GM12874 (cell line): ENCODE results near the gene ERBB3.
A peak's percentile ranks its signal among the peaks of the same experiment; 100 is the strongest.

Experiments
- TF ChIP-seq, protein P1 (sequence below): IDR thresholded peaks from 2 replicates; pipeline ENCODE4 v1.5.1; 2011; ENCODE audit warnings: low read depth, mild to moderate bottlenecking, control low read depth, low read length, moderate library complexity; ENCODE audit not compliant: insufficient read depth

The ERBB3 gene

DNA sequence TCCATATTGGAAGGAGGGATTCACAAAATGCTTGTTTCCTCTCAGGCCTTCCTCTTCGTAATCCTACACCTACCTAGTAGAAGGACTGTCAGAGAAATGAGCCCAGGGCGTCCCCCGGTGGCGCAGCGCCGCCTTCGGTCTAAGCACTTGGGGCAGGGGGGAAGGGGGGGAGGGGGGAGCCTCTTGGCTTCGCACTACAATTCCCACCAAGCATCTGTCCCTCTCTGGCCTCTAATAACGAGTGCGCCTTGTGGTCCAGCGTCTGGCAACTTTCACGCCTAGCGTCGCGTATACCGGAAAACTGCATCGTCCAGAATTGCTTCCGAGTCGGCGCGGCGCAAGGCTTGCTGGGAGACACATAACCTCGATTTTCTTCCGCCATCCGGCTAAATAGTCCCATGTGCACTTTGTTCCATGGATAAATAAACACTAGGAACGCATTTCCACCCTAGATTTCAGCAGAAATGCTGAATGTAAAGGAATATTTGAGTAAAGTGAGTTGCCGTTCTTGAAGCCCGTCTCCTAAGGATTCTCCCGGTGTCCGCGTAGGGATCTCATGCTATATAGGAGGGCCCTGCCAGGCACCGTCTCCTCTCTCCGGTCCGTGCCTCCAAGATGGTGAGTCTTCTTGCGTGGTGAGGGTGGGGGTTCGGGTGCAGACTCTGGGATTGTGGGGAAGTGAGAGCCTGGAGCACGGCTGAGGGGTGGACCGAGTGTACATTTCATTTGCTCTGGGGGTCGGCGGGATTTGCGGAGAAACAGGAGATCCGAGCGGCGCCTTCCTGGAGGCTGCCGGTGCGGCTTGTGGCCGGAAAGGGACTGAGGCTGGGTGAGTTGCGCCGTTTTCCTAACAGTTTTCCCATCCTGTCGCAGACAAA, 38.2 kb upstream of the ERBB3 start, which contains the start of gene RPS26:
RPS26 (plus strand) TSS at position 367 of the 878 bp plus-strand sequence; CDS start at position 616, 249 bp downstream.
- TF ChIP-seq, protein P1, sequence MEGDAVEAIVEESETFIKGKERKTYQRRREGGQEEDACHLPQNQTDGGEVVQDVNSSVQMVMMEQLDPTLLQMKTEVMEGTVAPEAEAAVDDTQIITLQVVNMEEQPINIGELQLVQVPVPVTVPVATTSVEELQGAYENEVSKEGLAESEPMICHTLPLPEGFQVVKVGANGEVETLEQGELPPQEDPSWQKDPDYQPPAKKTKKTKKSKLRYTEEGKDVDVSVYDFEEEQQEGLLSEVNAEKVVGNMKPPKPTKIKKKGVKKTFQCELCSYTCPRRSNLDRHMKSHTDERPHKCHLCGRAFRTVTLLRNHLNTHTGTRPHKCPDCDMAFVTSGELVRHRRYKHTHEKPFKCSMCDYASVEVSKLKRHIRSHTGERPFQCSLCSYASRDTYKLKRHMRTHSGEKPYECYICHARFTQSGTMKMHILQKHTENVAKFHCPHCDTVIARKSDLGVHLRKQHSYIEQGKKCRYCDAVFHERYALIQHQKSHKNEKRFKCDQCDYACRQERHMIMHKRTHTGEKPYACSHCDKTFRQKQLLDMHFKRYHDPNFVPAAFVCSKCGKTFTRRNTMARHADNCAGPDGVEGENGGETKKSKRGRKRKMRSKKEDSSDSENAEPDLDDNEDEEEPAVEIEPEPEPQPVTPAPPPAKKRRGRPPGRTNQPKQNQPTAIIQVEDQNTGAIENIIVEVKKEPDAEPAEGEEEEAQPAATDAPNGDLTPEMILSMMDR, result peak; percentile 47

DNA sequence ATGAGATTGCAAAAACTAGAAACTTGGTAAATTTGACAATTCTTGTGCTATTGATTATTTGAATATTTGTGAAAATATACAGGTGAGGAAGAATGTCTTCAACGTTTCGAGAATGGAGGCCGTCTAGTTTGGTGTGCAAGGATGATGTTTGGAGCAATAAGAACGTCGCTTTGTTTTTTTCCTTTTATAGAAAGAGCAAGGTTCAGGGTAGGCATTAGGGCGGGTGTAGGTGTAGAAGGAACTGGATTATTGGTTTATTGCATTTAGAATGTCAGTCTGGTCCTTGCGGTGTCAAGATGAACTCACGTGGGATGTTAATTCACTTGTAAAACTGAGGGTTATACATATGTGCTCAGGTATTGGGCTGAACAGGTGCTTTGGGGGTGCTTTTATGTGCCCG, 37.1 kb upstream of the ERBB3 start:
- TF ChIP-seq, protein P1, result no peak

DNA sequence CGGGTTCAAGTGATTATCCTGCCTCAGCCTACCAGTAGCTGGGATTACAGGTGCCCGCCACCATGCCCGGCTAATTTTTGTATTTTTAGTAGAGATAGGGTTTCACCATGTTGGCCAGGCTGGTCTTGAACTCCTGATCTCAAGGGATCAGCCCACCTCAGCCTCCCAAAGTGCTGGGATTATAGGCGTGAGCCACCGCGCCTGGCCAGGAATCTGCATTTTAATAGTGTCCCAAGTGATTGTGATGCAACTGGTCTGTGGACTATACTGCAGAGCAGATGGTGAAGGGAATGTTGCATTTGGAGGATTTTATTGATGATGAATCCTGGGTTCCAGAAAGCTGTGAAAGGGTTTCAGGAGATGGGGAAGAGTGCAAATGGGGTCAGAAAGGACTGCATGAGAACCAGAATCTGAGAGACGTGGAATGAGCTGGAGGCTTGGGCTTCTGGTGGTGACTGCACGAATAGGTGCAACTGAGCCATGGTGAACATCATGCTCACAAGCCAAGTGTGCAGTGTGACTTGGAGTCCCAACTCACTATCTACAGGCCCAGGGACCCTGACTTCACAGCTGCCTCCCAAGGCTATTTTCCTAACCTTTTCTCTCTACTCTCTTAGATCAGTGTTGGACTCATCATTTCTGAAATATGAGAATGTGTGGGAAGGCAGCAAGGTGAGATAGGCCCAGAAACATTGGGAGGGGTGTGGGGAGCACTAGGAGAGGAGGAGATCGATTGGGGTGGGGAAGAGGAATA, 33.8 kb upstream of the ERBB3 start:
- TF ChIP-seq, protein P1, result no peak

DNA sequence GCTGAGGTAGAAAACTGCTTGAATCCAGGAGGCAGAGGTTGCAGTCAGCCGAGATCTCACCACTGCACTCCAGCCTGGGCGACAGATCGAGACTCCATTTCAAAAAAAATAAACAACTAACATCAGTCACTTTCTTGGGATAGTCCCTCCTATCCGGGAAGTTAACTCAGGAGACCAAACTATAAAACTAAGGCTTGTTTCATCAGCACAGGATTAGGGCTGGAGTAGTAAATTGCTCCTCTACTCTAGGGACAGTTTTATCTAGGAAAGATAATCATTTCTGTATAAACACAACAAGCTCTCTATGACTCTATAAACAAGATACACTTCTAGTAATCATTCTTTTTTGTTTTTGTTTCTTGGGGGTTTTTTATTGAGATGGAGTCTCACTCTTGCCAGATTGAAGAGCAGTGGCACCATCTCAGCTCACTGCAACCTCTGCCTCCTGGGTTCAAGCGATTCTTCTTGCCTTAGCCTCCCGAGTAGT, 26.5 kb upstream of the ERBB3 start:
- TF ChIP-seq, protein P1, result no peak

DNA sequence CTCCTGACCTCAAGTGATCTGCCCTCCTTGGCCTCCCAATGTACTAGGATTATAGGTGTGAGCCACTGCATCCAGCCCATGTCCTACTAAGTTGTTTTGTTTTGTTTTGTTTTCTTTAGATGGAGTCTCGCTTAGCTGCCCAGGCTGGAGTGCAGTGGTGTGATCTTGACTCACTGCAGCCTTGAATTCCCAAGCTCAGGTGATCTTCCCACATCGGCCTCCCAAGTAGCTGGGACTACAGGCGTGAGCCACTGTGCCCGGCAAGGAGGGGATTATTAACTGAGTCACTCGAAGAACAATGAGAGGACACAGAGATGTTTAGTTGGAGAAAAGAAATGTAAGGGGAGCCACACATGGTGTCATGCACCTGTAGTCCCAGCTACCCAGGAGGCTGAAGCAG, 18.0 kb upstream of the ERBB3 start:
- TF ChIP-seq, protein P1, result no peak

DNA sequence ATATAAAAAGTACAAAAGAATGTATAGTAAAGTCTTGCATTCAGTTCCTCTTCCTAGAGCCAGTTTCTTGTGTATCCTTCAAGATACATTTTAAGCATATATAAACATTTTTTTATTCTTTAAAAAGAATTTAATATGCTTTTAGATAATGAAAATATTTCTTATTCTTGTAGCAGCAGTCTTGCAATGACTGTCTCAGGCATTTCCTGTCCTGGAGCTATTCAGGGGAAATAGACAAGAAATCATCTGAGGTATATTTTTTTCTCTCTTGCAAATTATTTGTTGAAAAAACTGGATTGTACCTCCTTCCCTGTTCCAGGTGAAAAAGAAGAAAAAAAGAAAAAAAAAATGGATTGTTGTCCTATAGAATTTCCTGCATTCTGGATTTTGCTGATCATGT, 17.0 kb upstream of the ERBB3 start:
- TF ChIP-seq, protein P1, result no peak

DNA sequence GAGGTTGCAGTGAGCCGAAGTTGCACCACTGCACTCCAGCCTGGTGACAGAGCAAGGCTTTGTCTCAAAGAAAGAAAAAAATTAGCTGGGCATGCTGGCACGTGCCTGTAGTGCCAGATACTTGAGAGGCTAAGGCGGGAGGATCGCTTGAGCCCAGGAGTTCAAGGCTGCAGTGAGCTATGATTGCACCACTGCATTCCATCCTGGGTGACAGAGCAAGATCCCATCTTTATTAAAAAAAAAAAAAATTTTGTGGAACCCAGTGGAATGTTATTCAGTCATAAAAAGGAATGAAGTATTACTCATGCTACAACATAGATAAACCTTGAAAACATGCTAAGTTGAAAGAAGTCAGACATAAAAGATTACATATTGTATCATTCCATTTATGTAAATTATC, 8.3 kb upstream of the ERBB3 start:
- TF ChIP-seq, protein P1, result no peak
